NCI-H2029 (cell line): ENCODE data around the gene ZNF546.
"Not testable (repeated sequence)": the region's sequence is repeated elsewhere in the genome, so short reads cannot be mapped to it uniquely, and the experiment has no call there.

Experiments used
- DNase-seq: peaks from one replicate; lab custom pipeline; 2025; lab: John Stamatoyannopoulos, UW

Gene ZNF546

DNA sequence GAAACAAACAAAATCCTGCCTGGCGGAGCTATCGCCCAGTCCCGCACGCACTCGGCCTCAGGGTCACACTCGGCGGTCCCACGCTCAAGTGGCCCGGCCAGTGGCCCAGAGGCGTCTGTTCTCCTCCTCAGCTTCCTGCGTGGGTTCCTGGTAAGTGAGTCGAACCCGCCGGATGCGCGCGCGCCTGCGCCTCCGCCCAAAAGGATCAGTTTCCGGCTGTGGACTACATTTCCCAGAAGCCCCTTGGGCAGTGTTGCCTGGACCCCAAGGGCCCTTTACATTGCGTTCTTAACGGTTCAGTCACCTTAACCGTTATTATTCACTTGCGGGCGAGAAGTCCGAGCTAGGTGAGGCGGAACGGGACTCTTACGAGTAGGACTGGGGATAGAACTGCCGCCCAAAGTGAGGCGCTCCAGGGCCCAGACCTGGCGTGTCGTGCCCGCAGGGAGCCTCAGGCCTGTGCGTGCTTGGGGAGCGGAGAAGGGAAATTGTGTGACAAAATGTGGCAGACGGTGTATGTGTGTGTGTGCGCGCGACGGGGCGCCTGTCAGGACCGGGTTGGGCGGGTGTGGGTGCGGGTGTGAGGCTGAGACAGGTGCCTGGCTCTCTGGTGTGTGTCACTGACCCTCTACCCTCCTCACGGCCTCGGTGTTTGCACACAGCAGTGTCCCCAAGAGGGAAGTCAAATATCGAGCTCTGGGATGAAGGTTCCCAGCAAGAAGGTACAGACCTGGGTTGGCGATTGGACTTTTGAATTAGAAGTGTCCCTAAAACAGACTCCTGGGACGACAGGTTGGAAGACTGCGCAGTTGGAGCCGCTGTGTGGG, at the start of gene ZNF546:
Gene ZNF546, plus strand, starts transcription at position 250 of the 827 bp plus-strand sequence. CDS start 1,267 bp downstream, outside the sequence.
- DNase-seq: peak; percentile 68

DNA sequence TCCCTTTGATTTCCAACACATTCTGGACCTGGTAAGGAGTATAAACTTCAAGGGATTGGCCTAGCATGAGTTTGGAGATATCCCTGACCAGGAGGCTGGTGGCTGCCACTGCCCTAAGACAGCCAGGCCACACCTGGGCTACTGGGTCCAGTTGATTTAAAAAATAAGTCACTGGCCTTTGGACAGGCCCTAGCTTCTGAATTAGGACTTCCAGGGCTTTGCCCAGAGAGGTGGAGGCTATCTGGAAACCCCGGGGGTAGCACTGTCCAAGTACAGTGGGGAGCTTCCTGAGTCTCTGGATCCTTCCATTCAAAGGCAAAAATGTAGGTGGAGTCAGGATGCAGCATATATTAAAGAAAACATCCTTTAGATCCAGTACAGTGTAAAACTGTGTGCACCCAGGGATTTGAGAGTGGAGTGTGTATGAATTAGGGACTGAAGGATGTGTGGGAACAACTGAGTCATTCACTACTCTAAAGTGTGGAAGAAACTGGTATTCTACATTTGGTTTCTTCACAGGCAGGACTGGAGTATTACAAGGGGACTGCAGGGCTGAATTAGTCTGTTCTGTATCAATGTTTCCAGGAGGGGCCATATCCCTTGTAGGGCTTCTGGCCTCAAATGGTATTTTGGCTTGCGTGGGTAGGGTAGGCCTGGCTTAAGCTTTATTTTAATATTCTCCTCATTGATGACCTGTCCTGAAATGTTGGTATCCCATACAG, 47.7 kb upstream of the ZNF546 start:
- no peak for DNase-seq

DNA sequence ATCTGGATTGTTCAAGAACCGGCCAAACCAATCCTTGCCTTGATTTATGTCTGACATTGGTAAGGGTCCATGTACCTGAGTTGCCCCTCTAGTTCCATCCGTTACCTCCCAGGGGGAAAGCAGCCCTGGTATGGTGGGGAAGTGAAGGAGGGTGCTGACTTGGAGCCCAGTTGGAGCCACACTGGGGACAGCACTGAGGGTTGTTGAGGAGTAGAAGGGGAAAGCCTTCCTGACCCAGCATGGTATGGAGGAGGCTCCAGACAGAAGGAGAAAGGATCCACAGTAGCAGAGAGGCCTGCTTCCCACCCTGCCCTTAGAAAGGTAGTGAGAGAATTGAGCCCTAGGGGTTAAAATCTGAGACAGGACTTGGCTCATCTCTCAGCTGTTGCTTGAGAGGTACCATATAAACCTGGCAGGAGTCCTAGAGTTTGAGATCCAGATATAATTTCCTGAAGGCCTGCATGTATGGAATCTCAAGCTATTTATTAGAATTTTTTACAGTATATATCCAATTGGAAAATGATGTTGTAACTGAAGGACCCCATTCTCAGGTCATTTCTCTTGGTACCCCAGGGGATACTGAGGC, 45.7 kb upstream of the ZNF546 start:
- DNase-seq: no peak

DNA sequence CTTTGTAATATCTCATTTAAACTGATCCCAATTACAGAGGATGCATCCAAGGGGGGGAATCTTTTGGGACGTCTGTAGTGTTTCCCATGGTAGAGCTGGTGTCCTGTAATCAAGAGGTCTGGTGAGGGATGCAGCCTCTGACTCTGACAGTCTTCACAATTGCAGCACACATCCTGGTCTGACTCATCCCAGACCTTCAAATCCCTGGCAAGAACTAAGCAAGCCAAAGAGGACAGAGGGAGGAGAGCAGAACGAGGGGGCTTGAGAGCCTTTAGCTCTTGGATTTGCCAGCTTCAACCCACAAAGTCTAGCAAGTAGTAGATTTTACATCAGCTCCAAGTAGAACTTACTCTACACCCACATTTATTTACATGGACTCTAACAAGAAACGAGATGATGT, 45.2 kb upstream of the ZNF546 start:
- DNase-seq: no peak

- no peak for DNase-seq
Measured at GRCh38 chr19:39953915-39954314, 42.9 kb upstream of the ZNF546 start.

DNA sequence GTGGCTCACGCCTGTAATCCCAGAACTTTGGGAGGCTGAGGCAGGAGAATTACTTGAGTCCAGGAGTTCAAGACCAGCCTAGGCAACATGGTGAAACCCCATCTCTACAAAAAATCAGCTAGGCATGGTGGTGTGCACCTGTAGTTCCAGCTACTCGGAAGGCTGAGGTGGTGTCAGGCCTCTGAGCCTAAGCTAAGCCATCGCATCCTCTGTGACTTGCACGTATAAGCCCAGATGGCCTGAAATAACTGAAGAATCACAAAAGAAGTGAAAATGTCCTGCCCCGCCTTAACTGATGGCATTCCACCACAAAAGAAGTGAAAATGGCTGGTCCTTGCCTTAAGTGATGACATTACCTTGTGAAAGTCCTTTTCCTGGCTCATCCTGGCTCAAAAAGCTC, 39.0 kb upstream of the ZNF546 start:
- not testable (repeated sequence) for DNase-seq

GRCh38 chr19:39958942-39959341, 37.9 kb upstream of the ZNF546 start:
- DNase-seq: not testable (repeated sequence)

DNA sequence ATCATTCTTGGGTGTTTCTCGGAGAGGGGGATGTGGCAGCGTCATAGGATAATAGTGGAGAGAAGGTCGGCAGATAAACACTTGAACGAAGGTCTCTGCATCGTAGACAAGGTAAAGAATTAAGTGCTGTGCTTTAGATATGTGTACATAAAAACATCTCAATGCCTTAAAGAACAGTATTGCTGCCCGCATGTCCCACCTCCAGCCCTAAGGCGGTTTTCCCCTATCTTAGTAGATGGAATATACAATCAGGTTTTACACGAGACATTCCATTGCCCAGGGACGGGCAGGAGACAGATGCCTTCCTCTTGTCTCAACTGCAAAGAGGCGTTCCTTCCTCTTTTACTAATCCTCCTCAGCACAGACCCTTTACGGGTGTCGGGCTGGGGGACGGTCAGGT, 37.5 kb upstream of the ZNF546 start:
- not testable (repeated sequence) for DNase-seq

GRCh38 chr19:39963898-39964297, 33.0 kb upstream of the ZNF546 start:
- no peak for DNase-seq

DNA sequence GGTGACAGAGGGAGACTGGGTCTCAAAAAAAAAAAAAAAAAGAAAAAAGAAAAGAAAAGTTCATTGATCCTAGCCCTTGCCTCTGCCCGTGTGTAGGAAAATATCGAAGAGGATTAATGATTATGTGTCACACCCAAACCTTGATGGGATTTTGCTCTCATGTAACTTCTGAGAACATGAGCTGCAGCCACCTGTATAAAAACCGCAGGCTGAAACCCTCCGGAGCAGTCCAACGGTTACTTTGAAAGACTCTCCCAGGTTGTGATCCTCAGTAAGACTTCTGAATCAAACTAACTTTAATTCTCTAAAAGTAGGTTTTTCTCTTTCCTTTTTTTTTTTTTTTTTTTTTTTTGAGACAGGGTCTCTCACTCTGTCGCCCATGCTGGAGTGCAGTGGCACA, 30.2 kb upstream of the ZNF546 start:
- no peak for DNase-seq

DNA sequence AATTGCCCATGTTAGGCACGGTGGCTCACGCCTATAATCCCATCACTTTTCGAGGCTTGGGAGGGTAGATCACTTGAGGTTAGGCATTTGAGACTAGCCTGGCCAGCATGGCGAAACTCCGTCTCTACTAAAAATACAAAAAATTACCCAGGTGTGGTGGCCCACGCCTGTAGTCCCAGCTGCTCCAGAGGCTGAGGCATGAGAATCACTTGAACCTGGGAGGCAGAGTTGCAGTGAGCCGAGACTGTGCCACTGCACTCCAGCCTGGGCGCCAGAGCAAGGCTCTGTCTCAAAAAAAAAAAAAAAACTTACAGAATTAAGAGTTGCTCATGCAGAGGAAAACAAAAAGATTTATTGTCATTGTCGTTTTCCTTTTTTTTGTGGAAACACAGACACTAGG, 29.3 kb upstream of the ZNF546 start:
- DNase-seq: no peak

DNA sequence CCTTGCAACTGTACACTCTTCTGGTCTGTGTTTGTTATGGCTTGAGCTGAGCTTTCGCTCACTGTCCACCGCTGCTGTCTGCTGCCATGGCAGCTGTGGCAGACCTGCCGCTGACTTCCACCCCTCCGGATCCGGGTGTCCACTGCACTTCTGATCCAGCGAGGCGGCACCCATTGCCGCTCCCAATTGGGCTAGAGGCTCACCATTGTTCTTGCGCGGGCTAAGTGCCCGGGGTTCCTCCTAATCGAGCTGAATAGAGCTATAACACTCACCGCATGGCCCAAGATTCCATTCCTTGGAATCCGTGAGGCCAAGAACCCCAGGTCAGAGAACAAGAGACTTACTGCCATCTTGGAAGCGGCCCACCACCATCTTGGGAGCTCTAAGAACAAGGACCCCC, 28.1 kb upstream of the ZNF546 start:
- DNase-seq: no peak

DNA sequence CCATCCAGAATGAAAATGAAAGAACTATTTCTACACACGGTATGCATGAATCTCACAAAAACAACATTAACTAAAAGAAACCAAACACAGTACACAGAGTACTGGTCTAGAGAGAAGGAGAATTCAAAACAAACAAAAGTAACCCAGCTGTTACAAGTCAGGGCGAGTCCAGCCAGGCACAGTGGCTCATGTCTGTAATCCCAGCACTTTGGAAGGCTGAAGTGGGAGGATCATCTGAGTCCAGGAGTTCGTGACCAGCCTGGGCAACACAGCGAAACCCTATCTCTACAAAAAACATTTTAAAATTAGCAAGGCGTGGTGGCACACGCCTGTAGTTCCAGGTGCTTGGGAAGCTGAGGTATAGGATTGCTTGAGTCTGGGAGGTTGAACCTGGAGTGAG, 27.6 kb upstream of the ZNF546 start:
- no peak for DNase-seq

- no peak for DNase-seq
Measured at GRCh38 chr19:39969681-39970424, 27.0 kb upstream of the ZNF546 start.

GRCh38 chr19:39970425-39970674, 26.5 kb upstream of the ZNF546 start:
- peak; percentile 39 for DNase-seq

DNA sequence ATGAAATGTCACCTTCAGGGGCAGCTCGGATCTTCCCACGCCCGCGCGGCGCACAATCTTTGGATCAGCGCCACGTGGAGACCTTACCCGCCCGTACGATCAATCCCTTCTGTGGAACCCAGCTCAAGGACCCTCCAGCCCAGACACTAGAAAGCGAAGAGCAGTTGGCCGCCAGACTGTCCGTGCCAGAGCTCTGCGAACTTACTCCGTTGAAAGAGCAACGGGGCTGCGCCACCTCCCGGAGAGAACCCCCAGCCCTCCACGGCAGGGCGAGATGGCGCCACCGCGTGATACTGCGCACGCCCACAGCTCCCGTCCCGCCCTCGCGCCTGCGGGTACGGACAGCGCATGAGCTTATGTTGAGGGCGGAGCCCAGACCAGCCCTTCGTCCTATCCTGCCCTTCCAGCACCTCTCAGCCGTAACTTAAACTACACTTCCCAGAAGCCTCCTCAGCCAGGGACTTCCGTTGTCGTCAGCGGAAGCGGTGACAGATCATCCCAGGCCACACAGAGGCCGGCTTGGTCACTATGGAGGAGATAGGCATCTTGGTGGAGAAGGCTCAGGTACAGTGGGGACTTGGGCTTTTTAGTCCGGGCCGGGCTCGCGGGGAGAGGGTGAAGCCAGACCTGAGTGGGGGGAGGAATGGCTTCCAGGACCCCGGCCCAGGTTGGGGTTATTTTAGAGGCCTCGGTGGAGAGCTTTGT, 26.0 kb upstream of the ZNF546 start, which contains the start of gene PSMC4:
Gene PSMC4, plus strand, starts transcription at position 491 of the 705 bp plus-strand sequence. Its CDS starts 38 bp downstream, at position 529.
- peak; percentile 99 for DNase-seq

DNA sequence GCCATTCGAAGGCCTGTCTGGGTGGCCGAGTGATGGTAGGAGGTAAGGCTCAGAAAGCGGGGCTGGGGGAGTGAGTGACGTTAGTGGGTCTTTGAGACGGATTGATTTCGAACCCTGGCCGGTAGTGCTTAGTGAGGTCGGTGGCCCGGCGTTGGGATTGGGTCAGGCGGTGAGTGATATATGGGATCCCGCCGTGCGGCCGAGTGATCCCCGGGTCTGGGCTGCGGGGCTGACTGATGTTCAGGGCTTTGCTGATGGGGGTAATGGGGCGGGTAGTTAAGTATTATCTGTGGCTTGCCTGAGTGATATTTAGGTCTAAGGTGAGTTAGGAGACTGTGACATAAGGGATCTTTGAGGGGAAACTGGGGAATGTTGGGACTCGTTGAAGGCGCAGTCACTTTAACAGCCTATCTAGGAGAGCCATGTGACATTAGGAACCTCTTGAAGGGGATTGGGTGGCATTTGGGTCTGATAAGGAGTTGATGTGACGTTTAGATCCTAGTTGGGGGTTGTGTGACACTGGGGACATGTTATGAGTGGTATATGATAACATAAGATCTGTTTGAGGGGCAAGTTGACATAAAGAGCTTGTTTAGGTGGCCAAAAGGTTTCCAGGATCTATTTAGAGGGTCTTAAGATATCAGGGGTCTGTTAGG, 25.4 kb upstream of the ZNF546 start:
- no peak for DNase-seq

GRCh38 chr19:39974377-39975155, 22.3 kb upstream of the ZNF546 start:
- no peak for DNase-seq

GRCh38 chr19:39982883-39983282, 14.0 kb upstream of the ZNF546 start:
- no peak for DNase-seq

DNA sequence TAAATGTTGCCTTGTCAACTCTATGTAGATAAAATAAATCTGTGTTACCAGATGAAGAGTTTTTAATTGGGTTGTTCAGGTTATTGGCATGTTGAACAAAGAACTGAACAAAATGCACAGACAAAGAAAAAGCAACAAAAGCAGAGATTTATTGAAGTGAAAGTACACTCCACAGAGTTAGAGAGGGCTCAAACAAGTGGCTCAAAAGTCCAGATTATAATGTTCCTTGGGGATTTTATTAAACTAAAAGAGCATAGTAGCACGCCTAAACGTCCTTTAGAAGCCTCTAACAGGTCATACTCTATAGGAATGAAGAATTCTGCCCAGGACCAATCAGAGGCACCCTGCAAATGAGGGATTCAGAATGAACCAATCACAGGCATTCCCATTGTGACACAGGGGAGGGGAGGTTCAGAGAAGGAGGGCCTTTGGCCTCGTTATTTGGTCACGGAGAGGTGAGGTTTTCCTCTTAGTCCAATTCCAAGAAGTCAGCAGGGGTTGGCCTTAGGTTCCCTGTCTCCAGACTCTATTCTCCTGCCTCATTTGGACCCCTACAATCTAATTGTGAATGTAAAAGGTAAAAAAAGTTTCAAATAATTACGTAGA, 13.1 kb upstream of the ZNF546 start:
- no peak for DNase-seq
